Measurements from ENCODE around the gene KCNMA1. TPM values are rescaled to one million over a fixed set of nuclear protein-coding genes. Genes with fewer than 3 reads are reported as not detected.

The KCNMA1 gene
- total RNA-seq, 1 experiment from 2014 or later: 0.70 TPM

GRCh38 chr10:77603534-77603927, 34.1 kb downstream of the KCNMA1 start:
- peaks cover 43% of the 10 kb centered on the region for H3K4me1 ChIP-seq (replicated peaks; ENCODE audit: insufficient read depth)
- peak overlapping the region; percentile 10; the same call in 1 of the 2 replicates for H3K4me2 ChIP-seq
- no peak overlapping the region for H3K27ac ChIP-seq

GRCh38 chr10:77602913-77603533, 34.6 kb downstream of the KCNMA1 start:
- Histone ChIP-seq H3K4me3 (no peak overlapping the region), H3K27me3 (ENCODE audit: insufficient read depth, low read depth) (no peaks in the 10 kb centered on the region), H3K9me3 (ENCODE audit: insufficient read depth, low read depth) (no peaks in the 10 kb centered on the region), H4K20me1 (ENCODE audit: insufficient read depth) (no peaks in the 10 kb centered on the region), H3F3A (ENCODE audit: insufficient read depth, low read depth) (no peaks in the 10 kb centered on the region; the same call in 1 of the 2 replicates), H2AFZ (no peak overlapping the region), H3K4me1 (replicated peaks; ENCODE audit: insufficient read depth) (peaks cover 43% of the 10 kb centered on the region), H3K4me2 (peak overlapping the region; percentile 10; the same call in 1 of the 2 replicates), H3K27ac (no peak overlapping the region), H3K36me3 (ENCODE audit: low read depth) (no peaks in the 10 kb centered on the region), H3K9me2 (ENCODE audit: insufficient read depth) (no peaks in the 10 kb centered on the region), H3K79me2 (ENCODE audit: low read depth) (no peaks in the 10 kb centered on the region)
- TF ChIP-seq, protein P1, sequence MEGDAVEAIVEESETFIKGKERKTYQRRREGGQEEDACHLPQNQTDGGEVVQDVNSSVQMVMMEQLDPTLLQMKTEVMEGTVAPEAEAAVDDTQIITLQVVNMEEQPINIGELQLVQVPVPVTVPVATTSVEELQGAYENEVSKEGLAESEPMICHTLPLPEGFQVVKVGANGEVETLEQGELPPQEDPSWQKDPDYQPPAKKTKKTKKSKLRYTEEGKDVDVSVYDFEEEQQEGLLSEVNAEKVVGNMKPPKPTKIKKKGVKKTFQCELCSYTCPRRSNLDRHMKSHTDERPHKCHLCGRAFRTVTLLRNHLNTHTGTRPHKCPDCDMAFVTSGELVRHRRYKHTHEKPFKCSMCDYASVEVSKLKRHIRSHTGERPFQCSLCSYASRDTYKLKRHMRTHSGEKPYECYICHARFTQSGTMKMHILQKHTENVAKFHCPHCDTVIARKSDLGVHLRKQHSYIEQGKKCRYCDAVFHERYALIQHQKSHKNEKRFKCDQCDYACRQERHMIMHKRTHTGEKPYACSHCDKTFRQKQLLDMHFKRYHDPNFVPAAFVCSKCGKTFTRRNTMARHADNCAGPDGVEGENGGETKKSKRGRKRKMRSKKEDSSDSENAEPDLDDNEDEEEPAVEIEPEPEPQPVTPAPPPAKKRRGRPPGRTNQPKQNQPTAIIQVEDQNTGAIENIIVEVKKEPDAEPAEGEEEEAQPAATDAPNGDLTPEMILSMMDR (conservative IDR thresholded peaks at IDR 0.05): no peak
- no peak for TF ChIP-seq EZH2 (IDR thresholded peaks at IDR 0.05; ENCODE audit: low read depth)
- no peak for DNase-seq
- BruUV-seq (replicated peaks): no TSS peak
- CTCF ChIA-PET: no interaction called here
- POLR2A ChIA-PET (ENCODE audit: unreplicated experiment): no interaction called here
- intact Hi-C loops (cut with micrococcal nuclease; ENCODE audit: unreplicated experiment): loop anchor here (2.0 kb wide), 1 partner anchor 16 kb away; no protein-coding TSS in a partner anchor

More at GRCh38 chr10:77603534-77603927, 34.1 kb downstream of the KCNMA1 start:
- H3K27me3 ChIP-seq (ENCODE audit: insufficient read depth, low read depth): no peaks in the 10 kb centered on the region
- BruUV-seq (replicated peaks): no TSS peak
- no peak overlapping the region for H2AFZ ChIP-seq
- H3K79me2 ChIP-seq (ENCODE audit: low read depth): no peaks in the 10 kb centered on the region
- intact Hi-C loops (cut with micrococcal nuclease; ENCODE audit: unreplicated experiment): loop anchor here (2.0 kb wide), 1 partner anchor 17 kb away; no protein-coding TSS in a partner anchor
- no peak overlapping the region for H3K4me3 ChIP-seq
- CTCF ChIA-PET: interaction anchor here (0.6 kb wide), 1 partner anchor 246 kb away, joined by 3 read pairs; no protein-coding TSS in a partner anchor
- no peaks in the 10 kb centered on the region for H3K9me2 ChIP-seq (ENCODE audit: insufficient read depth)
- no peaks in the 10 kb centered on the region for H3K9me3 ChIP-seq (ENCODE audit: insufficient read depth, low read depth)
- H4K20me1 ChIP-seq (ENCODE audit: insufficient read depth): no peaks in the 10 kb centered on the region
- H3K36me3 ChIP-seq (ENCODE audit: low read depth): no peaks in the 10 kb centered on the region
- no peak for TF ChIP-seq EZH2 (IDR thresholded peaks at IDR 0.05; ENCODE audit: low read depth)
- TF ChIP-seq, protein P1 (conservative IDR thresholded peaks at IDR 0.05): no peak
- POLR2A ChIA-PET (ENCODE audit: unreplicated experiment): no interaction called here
- no peaks in the 10 kb centered on the region; the same call in 1 of the 2 replicates for H3F3A ChIP-seq (ENCODE audit: insufficient read depth, low read depth)
- peak in 1 of 2 experiments; percentile 30 for DNase-seq

DNA sequence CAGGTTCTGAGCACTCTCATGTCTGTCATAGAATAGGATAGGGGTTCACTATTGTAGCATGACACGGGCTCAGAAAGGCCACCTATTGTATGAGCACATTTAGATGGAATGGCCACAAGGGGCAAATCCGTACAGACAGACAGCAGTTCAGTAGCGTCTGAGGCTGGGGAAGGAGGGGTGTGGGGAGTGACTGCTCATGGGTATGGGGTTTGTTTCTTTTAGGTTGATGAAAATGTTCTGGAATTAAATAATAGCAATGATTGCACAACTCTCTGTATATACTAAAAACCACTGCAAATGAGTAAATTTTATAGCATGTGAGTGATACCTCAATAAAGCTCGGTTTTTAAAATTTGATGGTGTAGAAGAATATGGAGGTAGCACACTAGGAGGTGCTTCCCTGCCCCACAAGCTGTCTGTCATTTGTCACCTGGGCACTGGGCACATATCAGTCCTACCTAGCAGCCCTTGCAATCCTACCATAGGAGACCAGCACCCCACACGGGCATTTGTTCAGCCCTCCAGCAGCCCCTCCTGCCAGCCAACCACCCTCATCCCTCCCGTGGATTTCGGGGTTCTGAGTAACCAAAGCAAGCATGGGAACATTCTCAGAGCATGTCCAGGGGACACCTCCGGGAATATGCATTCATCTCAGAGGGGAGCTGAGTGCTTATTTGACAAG, 35.2 kb downstream of the KCNMA1 start:
- Histone ChIP-seq H3K27me3 (ENCODE audit: insufficient read depth, low read depth) (no peaks in the 10 kb centered on the region), H3K4me3 (no peak overlapping the region), H3F3A (ENCODE audit: insufficient read depth, low read depth) (no peaks in the 10 kb centered on the region; the same call in 1 of the 2 replicates), H3K9me2 (ENCODE audit: insufficient read depth) (no peaks in the 10 kb centered on the region), H3K4me2 (no peak overlapping the region), H2AFZ (no peak overlapping the region), H3K9me3 (ENCODE audit: insufficient read depth, low read depth) (no peaks in the 10 kb centered on the region), H3K4me1 (replicated peaks; ENCODE audit: insufficient read depth) (peaks cover 39% of the 10 kb centered on the region), H3K79me2 (ENCODE audit: low read depth) (no peaks in the 10 kb centered on the region), H4K20me1 (ENCODE audit: insufficient read depth) (no peaks in the 10 kb centered on the region), H3K27ac (no peak overlapping the region), H3K36me3 (ENCODE audit: low read depth) (no peaks in the 10 kb centered on the region)
- BruUV-seq (replicated peaks): no TSS peak
- ChIA-PET POLR2A (ENCODE audit: unreplicated experiment) (no interaction called here), CTCF (no interaction called here)
- intact Hi-C loops (cut with micrococcal nuclease; ENCODE audit: unreplicated experiment): loop anchor here (2.0 kb wide), 1 partner anchor 16 kb away; no protein-coding TSS in a partner anchor
- no peak for TF ChIP-seq EZH2 (IDR thresholded peaks at IDR 0.05; ENCODE audit: low read depth)
- TF ChIP-seq, protein P1 (conservative IDR thresholded peaks at IDR 0.05): no peak
- DNase-seq: no peak

All from PC-9 (cell line).